OCI-LY3 (cell line): ENCODE results near the gene GON4L.

Source experiments
- CTCF ChIP-seq: fragments of 200-600, 300-600 bp; sonication (generic); IDR thresholded peaks from 2 replicates; pipeline ENCODE4 v1.5.1; 2014; ENCODE audit warnings: antibody characterized with exemption, low read length, low read depth
- EZH2phosphoT487 ChIP-seq: fragments of 200-600 bp; shearing (Covaris generic); IDR thresholded peaks from 2 replicates; pipeline ENCODE4 v1.6.1; 2018; ENCODE audit warnings: antibody characterized with exemption, mixed run types, low read depth

GRCh38 chr1:155882766-155883165 is 25.8 kb upstream of the GON4L start:
- no peak for TF ChIP-seq CTCF
- no peak for TF ChIP-seq EZH2phosphoT487
